HepG2 (cell line): ENCODE data around the gene TNFSF13. TPM values are rescaled to one million over a fixed set of nuclear protein-coding genes. Genes with fewer than 3 reads are reported as not detected.

Source experiments
- ATF6 ChIP-seq: sonication (generic); formaldehyde crosslinking; conservative IDR thresholded peaks from 2 replicates; pipeline ENCODE4 v1.4.0; 2020; ENCODE audit warnings: missing genetic modification reagents
- ELF4 ChIP-seq: sonication (generic); formaldehyde crosslinking; IDR thresholded peaks from 2 replicates; pipeline ENCODE4 v1.5.0; 2020; ENCODE audit warnings: missing genetic modification reagents, mild to moderate bottlenecking, moderate library complexity, borderline replicate concordance
- FOXO1 ChIP-seq: sonication (generic); formaldehyde crosslinking; IDR thresholded peaks from 2 replicates; pipeline ENCODE4 v1.4.0; 2020; ENCODE audit warnings: missing genetic modification reagents
- HMGXB4 ChIP-seq, 2 experiments: sonication (generic) in 1 of 2; formaldehyde crosslinking in 1 of 2; IDR thresholded peaks; 2 replicates each; pipeline versions ENCODE4 v1.4.0 to v1.6.1; 2018 to 2020; ENCODE audit warnings: missing genetic modification reagents in 2 of 2, borderline replicate concordance in 1 of 2, low read depth in 1 of 2, mild to moderate bottlenecking in 1 of 2, missing biosample characterization in 1 of 2
- IRF1 ChIP-seq: sonication (generic); formaldehyde crosslinking; IDR thresholded peaks from 2 replicates; pipeline ENCODE4 v1.4.0; 2020; ENCODE audit warnings: low read depth, mild to moderate bottlenecking, missing genetic modification reagents
- IRX3 ChIP-seq: sonication (generic); formaldehyde crosslinking; IDR thresholded peaks from 2 replicates; pipeline ENCODE4 v1.8.1; 2023; ENCODE audit warnings: mild to moderate bottlenecking, low read depth, missing genetic modification reagents, borderline replicate concordance
- NR2F2 ChIP-seq: IDR thresholded peaks from 2 replicates; pipeline ENCODE4 v1.6.1; 2012; ENCODE audit warnings: low read depth, inconsistent platforms, borderline replicate concordance
- PREB ChIP-seq: sonication (generic); formaldehyde crosslinking; IDR thresholded peaks from 2 replicates; pipeline ENCODE4 v1.4.0; 2020; ENCODE audit warnings: missing genetic modification reagents
- RBM22 ChIP-seq: fragments of 200-400 bp; formaldehyde crosslinking; optimal IDR thresholded peaks from 2 replicates; pipeline ENCODE3; 2017; ENCODE audit warnings: mild to moderate bottlenecking, low read length, moderate library complexity
- TERF1 ChIP-seq: sonication (generic); formaldehyde crosslinking; IDR thresholded peaks from 2 replicates; pipeline ENCODE4 v1.8.0; 2022; ENCODE audit warnings: mild to moderate bottlenecking, missing genetic modification reagents, moderate library complexity
- ZFY ChIP-seq: sonication (generic); formaldehyde crosslinking; IDR thresholded peaks from 2 replicates; pipeline ENCODE4 v1.4.0; 2020; ENCODE audit warnings: missing genetic modification reagents
- ZIK1 ChIP-seq: sonication (generic); formaldehyde crosslinking; IDR thresholded peaks from 2 replicates; pipeline ENCODE4 v1.5.0; 2020; ENCODE audit warnings: mild to moderate bottlenecking, low read depth, missing genetic modification reagents, borderline replicate concordance
- ZNF232 ChIP-seq: sonication (generic); formaldehyde crosslinking; IDR thresholded peaks from 2 replicates; pipeline ENCODE4 v1.4.0; 2020; ENCODE audit warnings: missing genetic modification reagents, borderline replicate concordance
- ZNF275 ChIP-seq: sonication (generic); formaldehyde crosslinking; IDR thresholded peaks from 2 replicates; pipeline ENCODE4 v1.8.0; 2022; ENCODE audit warnings: missing genetic modification reagents, mild to moderate bottlenecking, inconsistent platforms, borderline replicate concordance
- ZSCAN5A ChIP-seq: sonication (generic); formaldehyde crosslinking; IDR thresholded peaks from 2 replicates; pipeline ENCODE4 v1.8.0; 2022; ENCODE audit warnings: mild to moderate bottlenecking, missing genetic modification reagents, borderline replicate concordance
- polyA plus RNA-seq, 8 experiments: library from polyadenylated mRNA; depleted of rRNA in 3 of 8; stranded (reverse) in 7 of 8; unstranded in 1 of 8; fragments of >200 nt; fragmentation: Illumina TruSeq in 4 of 8; extraction: Trizol in 4 of 8; gene quantifications; 2 replicates each; pipeline versions ENCODE4 v1.2.1 to v1.2.3, GENCODE V29; 2011 to 2016; ENCODE audit warnings: low read depth in 4 of 8, missing spikeins in 1 of 8, mixed read lengths in 1 of 8; ENCODE audit not compliant: insufficient read depth in 1 of 8
- total RNA-seq, 5 experiments: library from RNA; depleted of rRNA; stranded (reverse); fragments of >200 nt; fragmentation: Illumina TruSeq; extraction: Trizol; gene quantifications; 2 replicates each; pipeline ENCODE4 v1.2.3, GENCODE V29; 2016; ENCODE audit warnings: low read depth in 1 of 5

TNFSF13 gene
- total and polyA plus RNA-seq, 2 of the 13 experiments (the other 11 are each of a cell fraction or from before 2014, with no cell fraction given) = 2.5 to 3.3 TPM

- TF ChIP-seq FOXO1 (CRISPR knock-in tag) (0 out of 2 replicates have a peak, but pooled peaks have one; percentile 21), IRF1 (CRISPR knock-in tag) (no peak), ATF6 (CRISPR knock-in tag) (no peak), HMGXB4 (CRISPR knock-in tag; IDR thresholded peaks at IDR 0.05; ENCODE audit: borderline replicate concordance in 1 of 2, low read depth in 1 of 2) (peak; percentile 62 to 67; a peak in 2 of 4 replicates), ZSCAN5A (CRISPR knock-in tag) (peak; percentile 77; the same call in 1 of the 2 replicates), NR2F2 (no peak), ZFY (CRISPR knock-in tag) (peak; percentile 66), TERF1 (CRISPR knock-in tag) (no peak), PREB (0 out of 2 replicates have a peak, but pooled peaks have one; percentile 32), ZNF275 (CRISPR knock-in tag) (peak; percentile 74; the same call in 1 of the 2 replicates), ZNF232 (CRISPR knock-in tag) (no peak; the same call in 1 of the 2 replicates), ZIK1 (no peak), RBM22 (no peak), IRX3 (CRISPR knock-in tag) (peak; percentile 57; the same call in 1 of the 2 replicates), ELF4 (peak; percentile 97; the same call in 1 of the 2 replicates)
These were observed 24.9 kb downstream of the TNFSF13 start, which contains the start of gene MPDU1 (continued) for GRCh38 chr17:7583253-7584109.
